GM15510 (cell line): ENCODE measurements around the gene MED15.

Experiments used
- POLR2A ChIP-seq: IDR thresholded peaks from 3 replicates; pipeline ENCODE4 v1.6.1; 2011; ENCODE audit warnings: borderline replicate concordance; ENCODE audit not compliant: insufficient read length; ENCODE audit errors: extremely low read depth

Gene MED15

DNA sequence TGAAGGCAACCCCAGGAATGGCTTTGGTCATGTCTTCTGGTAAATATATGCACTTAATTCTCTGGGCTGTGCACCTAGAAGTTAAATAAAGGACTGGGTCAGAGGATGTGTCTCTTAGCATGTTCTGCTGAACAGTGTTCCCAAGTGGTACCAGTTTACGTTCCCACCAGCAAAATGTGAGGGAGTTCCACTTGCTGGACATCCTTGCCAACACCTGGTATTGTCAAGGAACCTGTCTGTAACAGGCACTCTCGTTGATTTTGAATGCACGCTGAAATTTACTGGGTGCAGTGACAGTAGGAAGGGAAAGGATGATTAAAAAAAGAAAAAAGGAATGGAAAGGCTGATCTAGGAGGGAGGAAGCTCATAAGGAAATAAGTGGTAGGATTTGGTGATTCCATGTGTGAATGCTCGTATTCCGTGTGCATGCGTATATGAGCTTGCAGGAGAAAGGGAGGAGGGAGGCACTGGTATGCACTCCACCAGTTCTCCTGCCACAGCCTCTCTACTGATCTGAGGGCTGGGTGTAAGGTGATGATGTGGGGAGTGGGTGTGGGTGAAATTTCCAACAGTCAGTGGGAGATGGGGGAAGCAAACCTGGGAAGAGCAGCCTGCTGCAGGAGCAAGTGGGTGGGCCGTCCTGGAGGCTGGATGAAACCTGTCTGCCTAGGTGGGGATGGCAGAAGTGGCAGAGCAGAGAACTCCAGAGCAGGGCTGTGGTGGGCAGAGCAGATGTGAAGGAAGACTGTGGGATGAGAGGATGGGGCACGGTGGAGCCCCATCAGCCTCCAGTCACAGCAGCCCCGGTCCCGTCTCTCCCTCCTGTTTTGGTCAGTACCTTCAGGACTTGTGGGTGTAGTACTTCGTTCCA, 15.0 kb downstream of the MED15 start:
- no peak for TF ChIP-seq POLR2A

DNA sequence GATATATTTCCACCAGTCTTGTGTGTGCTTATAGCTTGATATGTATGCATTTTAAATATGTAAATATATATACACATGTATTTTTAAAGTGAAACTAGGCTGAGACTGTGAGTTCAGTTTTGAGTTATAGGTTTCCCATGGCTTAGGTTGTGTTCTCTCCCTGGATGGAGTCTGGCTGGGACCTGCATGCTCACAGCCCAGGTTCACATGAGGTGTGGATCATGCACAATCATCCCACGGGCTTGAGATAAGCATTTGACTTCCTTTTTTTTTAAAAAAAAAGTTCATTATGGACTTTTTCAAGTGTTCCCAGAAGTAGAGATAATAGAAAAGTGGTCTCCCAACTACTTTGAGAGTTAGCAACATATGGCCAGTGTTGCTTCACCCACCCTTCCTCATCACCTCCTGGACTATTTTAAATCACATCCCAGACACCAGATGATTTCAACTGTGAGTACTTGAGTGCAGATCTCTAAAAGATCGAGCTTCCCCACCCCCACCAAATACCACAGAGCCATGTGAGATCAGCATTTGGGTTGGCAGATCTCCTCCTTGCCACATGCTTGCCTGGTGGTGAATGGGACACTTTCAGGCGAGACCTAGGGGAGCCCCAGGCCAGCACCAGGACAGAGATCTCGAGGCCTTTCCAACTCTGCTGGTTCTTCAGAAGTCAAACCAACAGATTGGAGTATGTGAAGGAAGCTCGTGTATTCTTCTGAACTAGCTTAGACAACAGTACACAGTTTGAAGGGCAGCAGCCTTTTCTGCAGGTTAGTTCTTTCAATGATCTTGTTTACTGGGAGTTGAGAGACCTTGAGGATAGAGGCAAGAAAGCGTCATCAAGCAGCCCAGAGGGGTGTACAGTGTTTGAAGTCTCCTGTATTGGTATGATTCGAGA, 15.9 kb downstream of the MED15 start:
- TF ChIP-seq POLR2A, result no peak

DNA sequence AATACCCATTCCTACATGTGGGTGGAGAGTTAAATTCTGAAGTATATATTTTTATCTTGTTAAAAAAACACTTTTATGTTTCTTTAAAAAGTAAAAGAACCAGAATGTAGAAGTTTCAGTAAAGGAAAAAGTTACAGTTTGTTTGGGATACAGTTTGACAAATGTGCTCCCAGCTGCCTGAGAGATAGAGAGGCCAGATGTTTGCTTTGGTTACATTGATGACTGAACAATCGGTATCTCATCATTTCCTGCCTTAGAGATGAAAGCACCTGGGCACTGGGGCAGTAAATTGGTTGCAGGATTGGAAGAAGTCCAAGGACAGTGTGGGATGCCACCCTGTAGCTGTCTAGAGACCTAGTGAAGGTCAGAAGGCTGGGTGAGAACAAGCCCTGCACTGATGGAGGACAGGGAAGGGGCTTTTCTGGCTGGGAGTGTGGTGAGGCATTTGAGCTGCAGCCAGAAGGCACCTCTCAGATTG, 16.6 kb downstream of the MED15 start:
- TF ChIP-seq POLR2A, result no peak

DNA sequence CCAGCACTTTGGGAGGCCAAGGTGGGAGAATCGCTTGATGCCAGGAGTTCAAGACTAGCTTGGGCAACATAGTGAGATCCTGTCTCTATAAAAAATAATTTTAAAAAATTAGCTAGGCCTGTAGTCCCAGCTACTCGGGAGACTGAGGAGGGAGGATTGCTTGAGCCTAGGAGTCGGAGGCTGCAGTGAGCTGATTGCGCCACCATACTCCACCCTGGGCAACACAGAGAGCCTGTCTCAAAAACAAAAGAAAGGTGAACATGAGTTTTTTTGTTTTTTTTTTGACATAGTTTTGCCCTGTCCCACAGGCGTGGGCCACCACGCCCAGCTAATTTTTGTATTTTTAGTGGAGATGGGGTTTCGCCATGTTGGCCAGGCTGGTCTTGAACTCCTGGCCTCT, 17.6 kb downstream of the MED15 start:
- no peak for TF ChIP-seq POLR2A

DNA sequence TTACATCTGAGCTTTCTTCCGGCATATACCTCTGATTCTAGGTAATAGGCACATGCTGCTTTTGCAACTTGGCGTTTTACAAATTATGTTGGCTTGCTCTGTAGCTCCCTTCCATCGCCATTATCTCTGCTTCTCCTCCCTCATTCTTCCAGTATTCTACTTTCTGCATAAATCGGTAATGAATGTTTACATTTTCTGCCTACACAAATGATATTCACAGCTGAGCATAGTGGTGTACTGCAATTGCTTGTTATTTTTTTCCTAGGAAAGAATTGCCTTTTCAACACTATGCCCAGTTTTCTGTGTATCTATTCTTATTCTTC, 18.9 kb downstream of the MED15 start:
- no peak for TF ChIP-seq POLR2A

DNA sequence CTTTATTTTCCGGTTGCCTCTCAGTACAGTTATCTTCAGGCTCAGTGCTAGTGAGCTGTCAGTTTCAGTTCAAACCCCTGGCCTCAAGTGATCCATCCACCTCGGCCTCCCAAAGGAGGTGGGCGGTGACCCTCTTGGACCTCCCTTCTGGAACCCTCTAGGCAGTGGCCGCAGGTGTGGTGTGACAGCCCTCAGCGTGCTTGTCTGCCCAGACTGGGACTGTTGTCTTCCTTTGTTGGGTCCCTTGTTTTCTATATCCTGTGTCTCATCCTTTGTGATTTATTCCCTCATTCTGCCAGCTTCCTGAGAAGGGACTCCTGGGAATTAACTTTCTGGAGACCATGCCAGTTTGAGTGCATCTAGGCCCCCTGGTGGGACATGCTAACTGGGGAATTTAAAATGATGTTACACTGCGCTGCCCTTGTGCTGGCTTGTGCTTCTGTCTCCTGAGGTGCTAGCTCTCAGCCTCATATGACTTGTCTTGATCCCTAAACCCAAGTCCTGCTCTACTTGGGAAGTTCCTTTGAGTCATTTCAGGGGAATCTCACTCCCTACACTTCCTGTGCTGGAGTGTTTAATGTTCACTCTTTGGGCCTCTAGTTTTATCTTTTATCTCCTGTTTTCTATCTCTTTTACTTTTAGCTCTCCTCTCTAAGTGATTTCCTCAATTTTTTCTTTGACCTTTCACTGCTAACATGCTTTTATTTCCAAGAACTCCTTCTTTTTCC, 19.4 kb downstream of the MED15 start:
- no peak for TF ChIP-seq POLR2A

DNA sequence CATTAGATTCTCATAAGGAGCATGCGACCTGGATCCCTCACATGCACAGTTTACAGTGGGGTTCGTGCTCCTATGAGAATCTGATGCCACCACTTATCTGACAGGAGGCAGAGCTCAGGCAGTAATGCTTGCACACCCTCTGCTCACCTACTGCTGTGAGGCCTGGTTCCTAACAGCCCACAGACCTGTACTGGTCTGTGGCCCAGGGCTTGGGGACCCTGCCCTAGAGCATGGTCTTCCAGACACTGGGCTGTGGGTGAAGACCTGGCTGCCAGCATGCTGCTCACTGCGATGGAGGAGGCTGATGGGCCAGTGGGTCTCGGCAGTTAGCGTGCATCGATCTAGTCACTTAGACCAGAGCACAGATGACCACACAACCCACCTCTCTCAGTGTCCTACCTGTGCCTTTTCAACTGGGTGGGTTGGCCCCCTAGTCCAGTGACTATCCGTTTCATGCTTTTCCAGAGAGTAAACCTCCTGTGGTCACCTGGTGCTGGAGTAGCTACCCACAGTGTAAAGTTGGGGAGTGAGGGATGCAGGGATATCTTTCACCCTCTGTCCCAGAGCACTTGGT, 21.1 kb downstream of the MED15 start:
- TF ChIP-seq POLR2A, result no peak

DNA sequence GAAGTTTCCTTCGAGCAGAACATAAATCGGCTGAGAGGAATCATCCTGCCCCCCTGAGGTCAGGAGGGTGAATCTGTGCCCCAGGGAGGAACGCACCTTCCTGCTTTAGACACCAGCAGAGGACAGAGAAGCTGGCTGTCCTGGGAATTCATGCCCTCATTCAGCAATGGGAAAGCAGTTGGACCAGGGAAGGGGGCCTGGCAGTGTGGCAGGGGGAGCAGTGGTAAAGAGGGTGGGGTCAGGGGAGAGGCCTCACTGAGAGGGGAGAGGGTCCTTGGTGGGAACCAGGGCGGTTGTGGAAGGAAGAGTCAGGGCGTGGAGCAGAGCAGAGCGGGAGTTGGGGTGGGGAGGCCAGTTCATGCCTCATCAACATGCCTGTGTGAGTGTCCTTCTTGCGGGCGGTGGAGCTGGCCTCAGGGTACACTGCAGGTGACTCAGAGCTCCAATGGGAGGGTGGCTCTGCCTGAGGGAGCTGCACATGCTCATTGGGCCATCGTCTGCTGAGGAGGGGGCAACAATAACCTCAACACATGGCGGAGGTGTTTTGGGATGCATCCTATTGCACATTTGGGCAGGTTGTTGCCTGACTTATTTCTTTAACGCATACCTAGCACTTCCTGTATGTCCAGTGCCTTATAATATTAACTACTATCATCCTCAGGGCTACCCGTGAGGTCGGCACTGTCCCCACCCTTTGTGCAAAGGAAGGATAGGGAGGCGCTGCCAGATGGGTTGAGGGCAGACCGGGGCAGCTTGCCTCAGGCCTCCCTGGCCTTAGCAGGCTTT, 23.2 kb downstream of the MED15 start:
- no peak for TF ChIP-seq POLR2A

DNA sequence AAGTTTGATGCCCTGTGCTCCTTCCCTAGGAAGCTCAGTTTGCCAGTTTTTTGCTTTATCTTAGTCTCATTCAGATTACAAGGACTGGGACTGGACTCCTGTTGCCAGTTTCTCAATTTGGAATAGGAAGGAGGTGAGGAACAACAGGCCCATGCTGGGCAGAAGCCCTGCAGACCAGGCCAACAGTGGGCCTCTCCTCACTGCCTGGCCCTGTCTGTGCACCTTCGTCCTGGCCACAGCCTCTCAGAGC, 23.7 kb downstream of the MED15 start:
- no peak for TF ChIP-seq POLR2A

DNA sequence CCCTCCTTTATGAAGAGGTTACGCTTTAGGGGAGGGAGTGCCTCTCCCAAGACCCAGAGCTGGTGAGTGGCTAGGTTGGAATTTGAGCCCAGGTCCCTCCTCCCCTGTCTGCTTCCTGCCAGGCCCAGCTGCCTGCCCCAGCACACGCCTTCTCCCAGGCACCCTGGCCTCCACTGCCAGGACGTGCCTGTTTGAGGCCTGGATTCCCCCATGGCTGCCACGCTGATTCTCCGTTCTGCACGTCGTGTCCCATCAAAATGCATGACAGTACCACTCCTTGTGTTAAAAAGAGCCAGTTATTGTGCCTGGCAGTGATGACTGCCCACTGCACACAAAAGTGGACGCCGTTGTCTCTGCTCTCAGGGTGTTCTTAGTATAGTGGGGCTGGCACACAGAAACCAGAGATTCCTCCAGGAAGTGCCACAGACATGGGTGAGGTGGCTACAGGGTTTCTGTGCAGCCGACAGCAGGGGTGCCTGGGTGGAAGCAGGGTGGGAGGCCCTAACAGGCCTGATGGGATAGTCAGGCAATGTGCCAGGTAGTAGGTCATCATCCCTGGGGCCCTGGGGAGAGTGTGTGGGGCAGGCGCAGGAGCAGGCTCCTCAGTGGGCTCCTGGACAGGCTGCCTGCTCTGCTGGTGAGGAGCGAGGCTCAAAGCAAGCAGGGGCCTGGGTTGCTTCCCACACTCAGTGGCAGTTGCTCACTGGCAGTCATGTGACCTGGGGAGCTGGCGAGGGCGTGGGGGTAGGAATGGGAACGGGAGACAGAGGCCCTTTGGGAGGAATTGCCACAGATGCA, 24.2 kb downstream of the MED15 start:
- TF ChIP-seq POLR2A, result no peak

DNA sequence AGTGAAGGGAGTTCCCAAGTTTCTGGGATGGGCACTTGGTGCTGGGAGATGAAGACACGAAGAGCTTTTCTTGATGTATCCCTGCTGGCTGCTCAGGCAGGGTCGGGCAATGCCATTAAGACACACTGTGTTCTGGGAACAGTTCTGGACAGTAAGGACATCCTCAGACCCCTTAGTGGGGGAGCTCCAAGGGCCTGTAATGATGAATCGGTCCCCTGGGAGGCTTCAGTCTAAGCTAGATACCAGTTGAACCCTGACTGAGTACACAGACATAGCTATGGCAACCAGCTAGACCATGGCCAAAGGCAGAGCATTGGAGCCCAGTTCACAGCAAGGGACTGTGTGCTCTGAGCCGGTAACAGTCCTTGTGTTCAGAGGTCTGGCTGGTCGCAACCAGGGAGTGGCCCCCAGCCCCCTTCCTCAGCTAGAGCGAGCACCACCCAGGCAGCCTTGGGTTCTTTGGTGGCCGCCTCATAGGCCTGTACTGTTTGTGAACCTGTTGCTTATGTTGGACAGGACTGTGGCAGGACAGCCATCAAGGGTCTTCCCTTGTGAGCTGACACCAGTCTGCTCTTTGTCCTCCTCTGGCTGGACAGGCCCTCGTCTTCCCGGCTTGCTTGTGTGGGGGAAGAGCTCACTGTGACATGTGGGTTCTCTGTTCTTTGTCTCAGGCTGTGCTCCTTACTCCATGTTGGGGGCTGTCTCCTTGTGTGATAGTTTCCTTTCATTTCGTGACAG, 25.0 kb downstream of the MED15 start:
- no peak for TF ChIP-seq POLR2A

DNA sequence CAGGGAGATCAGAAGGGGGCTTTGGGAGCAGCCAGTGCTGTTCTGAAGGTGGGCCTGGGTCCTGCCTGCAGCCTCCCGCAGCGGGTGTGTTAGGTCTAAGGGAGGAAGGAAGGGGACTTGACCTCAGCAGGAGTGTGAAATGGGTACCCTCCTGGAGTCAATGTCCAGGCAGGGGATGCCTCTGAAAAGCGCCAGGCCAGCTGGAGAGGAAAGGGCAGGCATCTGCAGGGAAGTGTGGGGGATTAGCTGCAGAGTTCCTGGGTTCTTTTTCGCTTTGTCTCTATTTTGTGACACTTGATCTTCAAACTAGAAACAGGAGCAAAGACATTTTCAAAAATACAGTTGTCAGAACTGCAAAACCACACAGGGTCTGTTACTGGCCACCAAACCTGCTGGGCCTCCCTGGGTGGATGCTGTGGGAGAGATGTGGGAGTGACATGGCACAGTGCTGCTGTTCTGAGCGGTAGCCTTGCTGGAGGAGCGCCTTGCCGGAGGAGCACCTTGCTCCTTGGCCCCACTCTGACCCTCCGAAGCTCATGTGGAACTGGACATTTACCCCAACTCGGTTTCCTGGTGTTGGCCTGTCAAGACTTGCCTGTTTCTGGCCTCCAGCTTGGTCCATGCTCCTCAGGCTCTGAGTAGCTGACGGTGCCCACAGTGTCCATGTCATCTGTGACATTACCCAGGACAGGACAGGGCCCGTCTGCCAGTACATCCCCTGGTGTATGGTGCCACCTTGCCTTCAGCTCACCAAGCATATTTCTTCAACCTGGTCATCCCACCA, 25.9 kb downstream of the MED15 start:
- no peak for TF ChIP-seq POLR2A
